ENCODE measurements around the gene ACOT9.

DNA sequence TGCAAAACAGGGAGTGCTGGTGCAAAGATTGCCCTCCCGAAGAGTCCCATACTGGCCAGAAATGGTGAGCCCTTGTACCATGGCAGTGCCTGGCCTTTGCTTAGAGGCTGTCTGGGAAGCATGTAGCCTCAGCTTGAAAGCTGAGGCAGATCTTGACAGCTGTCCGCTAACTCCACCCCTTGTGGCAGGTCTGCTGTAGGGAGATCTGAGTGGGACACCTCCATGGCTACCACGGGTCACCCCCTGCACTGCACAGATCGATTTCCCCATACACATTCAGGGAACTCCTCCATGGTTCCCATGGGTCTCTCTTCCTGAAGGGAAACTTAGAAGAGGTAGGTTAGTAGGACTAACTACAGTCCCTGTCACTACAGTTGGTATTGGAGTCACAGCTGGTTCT, 6.1 kb upstream of the ACOT9 start:
- TF ChIP-seq POLR2A (IDR thresholded peaks at IDR 0.05) = no peak
- TF ChIP-seq, protein P1, sequence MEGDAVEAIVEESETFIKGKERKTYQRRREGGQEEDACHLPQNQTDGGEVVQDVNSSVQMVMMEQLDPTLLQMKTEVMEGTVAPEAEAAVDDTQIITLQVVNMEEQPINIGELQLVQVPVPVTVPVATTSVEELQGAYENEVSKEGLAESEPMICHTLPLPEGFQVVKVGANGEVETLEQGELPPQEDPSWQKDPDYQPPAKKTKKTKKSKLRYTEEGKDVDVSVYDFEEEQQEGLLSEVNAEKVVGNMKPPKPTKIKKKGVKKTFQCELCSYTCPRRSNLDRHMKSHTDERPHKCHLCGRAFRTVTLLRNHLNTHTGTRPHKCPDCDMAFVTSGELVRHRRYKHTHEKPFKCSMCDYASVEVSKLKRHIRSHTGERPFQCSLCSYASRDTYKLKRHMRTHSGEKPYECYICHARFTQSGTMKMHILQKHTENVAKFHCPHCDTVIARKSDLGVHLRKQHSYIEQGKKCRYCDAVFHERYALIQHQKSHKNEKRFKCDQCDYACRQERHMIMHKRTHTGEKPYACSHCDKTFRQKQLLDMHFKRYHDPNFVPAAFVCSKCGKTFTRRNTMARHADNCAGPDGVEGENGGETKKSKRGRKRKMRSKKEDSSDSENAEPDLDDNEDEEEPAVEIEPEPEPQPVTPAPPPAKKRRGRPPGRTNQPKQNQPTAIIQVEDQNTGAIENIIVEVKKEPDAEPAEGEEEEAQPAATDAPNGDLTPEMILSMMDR (IDR thresholded peaks at IDR 0.05) = no peak
